ENCODE measurements around the gene HDAC4. TPM values are rescaled to one million over a fixed set of nuclear protein-coding genes. Genes with fewer than 3 reads are reported as not detected.

Gene HDAC4
- polyA plus RNA-seq, 1 experiment: 8.9 TPM

DNA sequence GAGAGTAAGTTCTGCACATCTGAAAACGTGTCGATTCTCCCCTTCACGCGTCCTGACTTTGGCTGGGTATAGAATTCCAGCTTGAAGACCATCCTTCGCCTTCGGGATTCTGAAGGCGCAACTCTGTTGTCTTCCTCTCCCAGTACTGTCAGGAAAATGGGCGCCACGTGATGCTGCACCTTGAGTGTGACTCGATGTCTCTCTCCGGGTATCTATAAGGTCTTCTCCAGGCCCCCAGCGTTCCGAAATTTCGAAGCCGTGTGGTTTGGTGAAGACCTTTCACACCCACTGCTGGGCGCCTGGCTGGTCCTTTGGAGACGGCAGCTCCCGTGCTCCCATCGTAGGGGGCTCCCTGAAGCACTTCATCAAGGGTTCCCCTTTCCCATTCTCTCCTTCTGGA, 203.7 kb downstream of the HDAC4 start:
- TF ChIP-seq, protein P1, sequence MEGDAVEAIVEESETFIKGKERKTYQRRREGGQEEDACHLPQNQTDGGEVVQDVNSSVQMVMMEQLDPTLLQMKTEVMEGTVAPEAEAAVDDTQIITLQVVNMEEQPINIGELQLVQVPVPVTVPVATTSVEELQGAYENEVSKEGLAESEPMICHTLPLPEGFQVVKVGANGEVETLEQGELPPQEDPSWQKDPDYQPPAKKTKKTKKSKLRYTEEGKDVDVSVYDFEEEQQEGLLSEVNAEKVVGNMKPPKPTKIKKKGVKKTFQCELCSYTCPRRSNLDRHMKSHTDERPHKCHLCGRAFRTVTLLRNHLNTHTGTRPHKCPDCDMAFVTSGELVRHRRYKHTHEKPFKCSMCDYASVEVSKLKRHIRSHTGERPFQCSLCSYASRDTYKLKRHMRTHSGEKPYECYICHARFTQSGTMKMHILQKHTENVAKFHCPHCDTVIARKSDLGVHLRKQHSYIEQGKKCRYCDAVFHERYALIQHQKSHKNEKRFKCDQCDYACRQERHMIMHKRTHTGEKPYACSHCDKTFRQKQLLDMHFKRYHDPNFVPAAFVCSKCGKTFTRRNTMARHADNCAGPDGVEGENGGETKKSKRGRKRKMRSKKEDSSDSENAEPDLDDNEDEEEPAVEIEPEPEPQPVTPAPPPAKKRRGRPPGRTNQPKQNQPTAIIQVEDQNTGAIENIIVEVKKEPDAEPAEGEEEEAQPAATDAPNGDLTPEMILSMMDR (IDR thresholded peaks at IDR 0.05; ENCODE audit: low read depth, low read length): no peak
- H3K9me3 ChIP-seq (ENCODE audit: control insufficient read depth, insufficient read depth, low read length): no peaks in the 10 kb centered on the region
- ChIA-PET POLR2A (no interaction called here), CTCF (no interaction called here)
- no peak overlapping the region for H3K27ac ChIP-seq (ENCODE audit: low read depth, low read length)
- no peak overlapping the region for H3K4me3 ChIP-seq (ENCODE audit: low read depth, low read length)
- DNase-seq (ENCODE audit: low read depth, low spot score): no peak
- no peaks in the 10 kb centered on the region for H3K27me3 ChIP-seq (ENCODE audit: control insufficient read depth, insufficient read depth, low read length)

DNA sequence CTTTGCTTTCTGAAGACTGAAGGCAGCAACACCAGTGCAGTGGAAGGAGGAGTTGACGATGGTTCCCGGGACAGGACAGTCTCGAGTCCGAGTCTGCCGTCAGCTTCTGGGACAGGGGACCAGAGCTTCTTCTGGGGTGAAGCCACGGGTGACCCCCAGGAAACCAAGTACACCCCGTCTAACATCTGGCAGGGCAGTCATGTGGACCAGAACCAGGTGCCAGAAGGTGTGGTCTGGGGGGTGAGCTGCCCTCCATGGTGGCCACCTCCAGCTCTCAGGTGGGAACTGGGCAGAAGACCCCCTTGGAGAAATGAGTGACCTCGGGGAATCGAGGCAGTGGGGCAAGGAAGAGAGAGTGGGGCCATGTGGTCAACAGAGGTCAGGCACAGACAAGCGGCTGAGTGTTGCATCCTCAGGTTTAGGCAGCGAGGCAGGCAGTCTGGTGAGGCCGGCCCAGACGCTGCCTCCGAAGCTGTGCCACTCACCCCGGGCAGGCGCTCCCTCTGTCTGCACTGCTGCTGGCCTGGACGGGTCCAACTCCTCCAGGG, 204.3 kb downstream of the HDAC4 start:
- no peaks in the 10 kb centered on the region for H3K9me3 ChIP-seq (ENCODE audit: control insufficient read depth, insufficient read depth, low read length)
- POLR2A ChIA-PET: no interaction called here
- no peak overlapping the region for H3K4me3 ChIP-seq (ENCODE audit: low read depth, low read length)
- H3K27me3 ChIP-seq (ENCODE audit: control insufficient read depth, insufficient read depth, low read length): no peaks in the 10 kb centered on the region
- no peak for DNase-seq (ENCODE audit: low read depth, low spot score)
- TF ChIP-seq, protein P1 (IDR thresholded peaks at IDR 0.05; ENCODE audit: low read depth, low read length): no peak
- H3K27ac ChIP-seq (ENCODE audit: low read depth, low read length): no peak overlapping the region
- CTCF ChIA-PET: no interaction called here

DNA sequence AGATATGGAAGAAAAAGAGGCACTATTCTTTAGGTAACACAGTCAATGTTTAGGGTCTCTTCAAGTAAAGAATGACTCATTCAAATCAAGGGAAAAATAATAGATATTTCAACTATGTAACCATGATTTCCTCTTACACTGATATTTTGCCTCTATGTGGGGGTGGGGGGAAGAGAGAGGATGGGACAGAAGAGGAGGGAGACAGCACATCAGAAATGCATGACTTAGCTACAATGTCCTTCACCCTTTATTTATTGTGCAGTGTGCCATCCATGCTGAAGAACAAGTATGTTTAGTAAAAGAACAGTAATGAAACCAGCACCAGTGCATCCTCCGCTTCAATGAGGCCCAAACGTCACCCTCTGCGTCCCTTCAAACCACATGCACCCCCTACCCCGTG, 204.8 kb downstream of the HDAC4 start:
- TF ChIP-seq, protein P1 (IDR thresholded peaks at IDR 0.05; ENCODE audit: low read depth, low read length): no peak
- ChIA-PET CTCF (no interaction called here), POLR2A (no interaction called here)
- no peaks in the 10 kb centered on the region for H3K27me3 ChIP-seq (ENCODE audit: control insufficient read depth, insufficient read depth, low read length)
- no peak overlapping the region for H3K27ac ChIP-seq (ENCODE audit: low read depth, low read length)
- no peaks in the 10 kb centered on the region for H3K9me3 ChIP-seq (ENCODE audit: control insufficient read depth, insufficient read depth, low read length)
- no peak overlapping the region for H3K4me3 ChIP-seq (ENCODE audit: low read depth, low read length)
- no peak for DNase-seq (ENCODE audit: low read depth, low spot score)

DNA sequence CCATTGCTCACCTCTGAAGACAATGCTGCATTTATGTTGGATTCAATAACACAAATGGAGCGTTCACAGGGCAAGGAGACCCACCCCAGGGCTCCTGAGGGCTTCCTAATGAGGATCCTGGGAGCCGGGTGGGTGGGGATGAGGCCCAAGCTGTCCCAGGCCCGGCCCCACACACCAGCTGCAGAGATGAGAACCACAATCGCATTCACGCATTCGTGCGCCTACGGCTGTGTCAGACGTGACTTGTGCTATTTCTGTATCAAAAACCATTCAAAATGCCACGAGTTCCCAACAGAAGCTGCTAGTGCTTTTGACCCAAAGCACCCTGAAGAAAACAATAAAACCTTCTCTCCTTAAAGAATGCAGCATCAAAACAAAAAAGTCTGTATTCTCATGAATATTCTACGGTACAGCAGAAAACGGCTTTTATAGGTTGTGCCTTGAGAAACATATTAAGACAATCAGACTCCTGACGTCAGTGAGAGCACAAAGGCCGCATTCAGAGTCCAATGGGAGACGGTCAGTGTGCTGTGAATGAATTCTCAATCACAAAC, 205.4 kb downstream of the HDAC4 start:
- no peak for DNase-seq (ENCODE audit: low read depth, low spot score)
- no peak overlapping the region for H3K27ac ChIP-seq (ENCODE audit: low read depth, low read length)
- H3K9me3 ChIP-seq (ENCODE audit: control insufficient read depth, insufficient read depth, low read length): no peaks in the 10 kb centered on the region
- no peaks in the 10 kb centered on the region for H3K27me3 ChIP-seq (ENCODE audit: control insufficient read depth, insufficient read depth, low read length)
- ChIA-PET POLR2A (no interaction called here), CTCF (no interaction called here)
- no peak overlapping the region for H3K4me3 ChIP-seq (ENCODE audit: low read depth, low read length)
- TF ChIP-seq, protein P1 (IDR thresholded peaks at IDR 0.05; ENCODE audit: low read depth, low read length): no peak

DNA sequence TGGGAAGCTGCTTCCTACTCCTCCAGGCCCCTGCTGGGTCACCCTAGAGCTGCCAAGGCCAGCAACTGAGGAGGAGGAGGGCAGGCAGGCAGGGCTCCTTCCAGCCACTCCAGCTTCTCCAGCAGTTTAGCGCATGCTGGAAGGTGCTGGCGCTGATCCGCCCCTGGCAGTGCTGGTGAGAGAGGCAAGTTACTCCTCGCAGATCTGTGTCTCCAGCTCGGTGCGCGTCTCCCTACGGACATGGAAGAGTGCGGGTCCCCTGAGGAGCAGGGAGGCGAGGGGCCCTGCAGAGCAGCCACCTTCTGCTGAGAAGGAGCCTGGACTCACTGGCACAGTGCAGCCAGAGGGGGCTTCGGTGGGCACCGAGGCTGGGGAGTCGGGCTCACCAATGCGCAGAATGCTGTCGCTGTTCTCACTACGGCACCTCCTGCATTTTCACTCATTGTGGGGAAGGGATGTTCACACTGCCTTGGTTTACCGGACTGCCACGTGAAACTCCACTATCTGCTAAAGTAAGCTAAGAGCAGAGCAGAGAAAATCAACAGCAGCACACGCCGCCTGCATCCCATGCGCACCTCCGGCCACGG, 206.0 kb downstream of the HDAC4 start:
- Histone ChIP-seq H3K9me3 (ENCODE audit: control insufficient read depth, insufficient read depth, low read length) (peaks cover 4% of the 10 kb centered on the region; the same call in 1 of the 2 replicates), H3K27ac (ENCODE audit: low read depth, low read length) (no peak overlapping the region), H3K4me3 (ENCODE audit: low read depth, low read length) (no peak overlapping the region), H3K27me3 (ENCODE audit: control insufficient read depth, insufficient read depth, low read length) (no peaks in the 10 kb centered on the region)
- ChIA-PET POLR2A (no interaction called here), CTCF (no interaction called here)
- TF ChIP-seq, protein P1 (IDR thresholded peaks at IDR 0.05; ENCODE audit: low read depth, low read length): no peak
- DNase-seq (ENCODE audit: low read depth, low spot score): no peak

Data from AG04450 (cell line).